RWPE2 (cell line): ENCODE measurements around the gene YBEY.
A peak's percentile ranks its signal among the peaks of the same experiment; 100 is the strongest.

Experiments used
- ATAC-seq: fragments of 200-7000 bp; cut with Tn5 transposase; 3 replicates; pipeline ENCODE4 v1.9.1; 2021; ENCODE audit warnings: low read depth
- DNase-seq: peaks from one replicate; pipeline ENCODE4 v3.0.0-alpha.2; 2020; ENCODE audit warnings: low spot score
- H3K27ac ChIP-seq: fragments of 450-650 bp; 2 replicates; pipeline ENCODE4 v1.5.1; 2017; ENCODE audit warnings: mild to moderate bottlenecking; ENCODE audit not compliant: poor library complexity, severe bottlenecking
- H3K27me3 ChIP-seq: fragments of 250-450 bp; sonication (Bioruptor Pico); 2 replicates; pipeline ENCODE4 v1.5.1; 2021; ENCODE audit warnings: mild to moderate bottlenecking, moderate library complexity; ENCODE audit not compliant: insufficient read depth, poor library complexity, severe bottlenecking
- H3K36me3 ChIP-seq: fragments of 250-450 bp; sonication (Bioruptor Pico); 2 replicates; pipeline ENCODE4 v1.5.1; 2020; ENCODE audit warnings: low read depth, mild to moderate bottlenecking, moderate library complexity
- H3K4me1 ChIP-seq: fragments of 250-450 bp; sonication (Bioruptor Pico); 2 replicates; pipeline ENCODE4 v1.5.1; 2021; ENCODE audit warnings: mild to moderate bottlenecking, moderate library complexity; ENCODE audit not compliant: insufficient read depth, poor library complexity, severe bottlenecking
- H3K4me3 ChIP-seq: fragments of 250-450 bp; sonication (Bioruptor Pico); 2 replicates; pipeline ENCODE4 v1.5.1; 2021; ENCODE audit warnings: mild to moderate bottlenecking, moderate library complexity; ENCODE audit not compliant: severe bottlenecking
- H3K9me3 ChIP-seq: fragments of 250-450 bp; sonication (Bioruptor Pico); 2 replicates; pipeline ENCODE4 v1.5.1; 2021; ENCODE audit warnings: mild to moderate bottlenecking, moderate library complexity; ENCODE audit not compliant: severe bottlenecking
- CTCF ChIP-seq: fragments of 450-650 bp; IDR thresholded peaks from one replicate; pipeline ENCODE4 v1.5.1; 2017; ENCODE audit warnings: mild to moderate bottlenecking, moderate library complexity; ENCODE audit not compliant: poor library complexity, severe bottlenecking

Gene YBEY

GRCh38 chr21:46325073-46325912, 39.2 kb downstream of the YBEY start:
- peaks cover 12% of the 10 kb centered on the region for H3K4me1 ChIP-seq
- H3K9me3 ChIP-seq: no peaks in the 10 kb centered on the region
- ATAC-seq (peak; percentile 41), DNase-seq (no peak)
- peak overlapping the region; percentile 88 for H3K4me3 ChIP-seq
- no peak for TF ChIP-seq CTCF
- H3K27me3 ChIP-seq: no peaks in the 10 kb centered on the region
- peak overlapping the region; percentile 85 for H3K27ac ChIP-seq
- H3K36me3 ChIP-seq: peaks cover 41% of the 10 kb centered on the region

GRCh38 chr21:46326110-46326703, 40.1 kb downstream of the YBEY start:
- Histone ChIP-seq H3K4me3 (peak overlapping the region; percentile 88), H3K27me3 (no peaks in the 10 kb centered on the region), H3K36me3 (peaks cover 50% of the 10 kb centered on the region), H3K4me1 (peaks cover 12% of the 10 kb centered on the region), H3K27ac (peak overlapping the region; percentile 85), H3K9me3 (no peaks in the 10 kb centered on the region)
- DNase-seq: no peak
- TF ChIP-seq CTCF: peak; percentile 42
- ATAC-seq: no peak

- no peak for TF ChIP-seq CTCF
- ATAC-seq: no peak
- peaks cover 57% of the 10 kb centered on the region for H3K36me3 ChIP-seq
- no peak overlapping the region for H3K27ac ChIP-seq
- DNase-seq: no peak
- peaks cover 10% of the 10 kb centered on the region for H3K4me1 ChIP-seq
- H3K9me3 ChIP-seq: no peaks in the 10 kb centered on the region
- no peaks in the 10 kb centered on the region for H3K27me3 ChIP-seq
- H3K4me3 ChIP-seq: no peak overlapping the region
Observed at GRCh38 chr21:46327711-46328110, 41.6 kb downstream of the YBEY start.

GRCh38 chr21:46328151-46328550, 42.0 kb downstream of the YBEY start:
- peaks cover 11% of the 10 kb centered on the region for H3K4me1 ChIP-seq
- H3K27me3 ChIP-seq: no peaks in the 10 kb centered on the region
- no peak overlapping the region for H3K27ac ChIP-seq
- no peak overlapping the region for H3K4me3 ChIP-seq
- DNase-seq: no peak
- ATAC-seq: no peak
- TF ChIP-seq CTCF: no peak
- peaks cover 61% of the 10 kb centered on the region for H3K36me3 ChIP-seq
- H3K9me3 ChIP-seq: no peaks in the 10 kb centered on the region

- Histone ChIP-seq H3K27ac (no peak overlapping the region), H3K36me3 (peaks cover 67% of the 10 kb centered on the region), H3K4me3 (no peak overlapping the region), H3K9me3 (no peaks in the 10 kb centered on the region), H3K27me3 (no peaks in the 10 kb centered on the region), H3K4me1 (peaks cover 11% of the 10 kb centered on the region)
- ATAC-seq (no peak), DNase-seq (no peak)
- no peak for TF ChIP-seq CTCF
Observed at GRCh38 chr21:46329796-46330195, 43.7 kb downstream of the YBEY start.
